ENCODE results near the gene MALSU1. TPM values are rescaled to one million over a fixed set of nuclear protein-coding genes. Genes with fewer than 3 reads are reported as not detected.
A peak's percentile ranks its signal among the peaks of the same experiment; 100 is the strongest.

Gene MALSU1
- total RNA-seq, 4 donors from 2014 or later: 83.8 to 112 (median 109) TPM

DNA sequence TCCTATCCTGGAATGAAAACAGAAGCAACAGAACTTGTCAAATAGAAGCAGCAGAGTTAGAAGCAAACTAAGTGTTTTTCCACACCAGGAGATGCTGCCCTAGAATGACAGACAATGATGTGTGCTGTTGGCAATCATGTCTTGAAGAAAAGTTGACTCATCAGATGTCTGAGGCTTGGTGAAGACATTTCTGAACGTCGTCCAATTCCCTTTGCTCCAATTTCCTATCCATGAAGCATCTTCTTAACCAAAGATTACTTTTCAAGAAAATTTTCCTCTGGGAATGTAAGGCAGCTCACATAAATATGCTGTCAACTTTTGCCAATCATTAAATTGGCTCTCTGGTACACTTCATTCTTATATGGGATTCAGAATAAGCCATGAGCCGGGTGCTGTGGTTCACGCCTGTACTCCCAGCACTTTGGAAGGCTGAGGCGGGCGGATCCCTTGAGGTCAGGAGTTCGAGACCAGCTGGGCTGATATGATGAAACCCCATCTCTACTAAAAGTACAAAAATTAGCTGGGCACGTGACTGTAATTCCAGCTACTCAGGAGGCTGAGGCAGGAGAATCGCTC lies 34.6 kb downstream of the MALSU1 start:
- Histone ChIP-seq H3K36me3 (no peaks in the 10 kb centered on the region), H3K27ac (no peak overlapping the region), H3K4me1 (peaks cover 8% of the 10 kb centered on the region in 2 donors), H3K9me3 (no peaks in the 10 kb centered on the region), H3K27me3 (no peaks in the 10 kb centered on the region), H3K4me3 (no peak overlapping the region)
- ATAC-seq (peak; percentile 53 to 74), DNase-seq (peak in 1 of 2 donors; percentile 17)
- in situ Hi-C loops (cut with MboI; ENCODE audit: low sequenced_read_pairs in 4 of 4): no loop called here
- intact Hi-C loops (cut with DNase I; ENCODE audit: low total_unique reads): no loop called here
- TF ChIP-seq POLR2A (IDR thresholded peaks at IDR 0.05): no peak
- TF ChIP-seq, protein P1, sequence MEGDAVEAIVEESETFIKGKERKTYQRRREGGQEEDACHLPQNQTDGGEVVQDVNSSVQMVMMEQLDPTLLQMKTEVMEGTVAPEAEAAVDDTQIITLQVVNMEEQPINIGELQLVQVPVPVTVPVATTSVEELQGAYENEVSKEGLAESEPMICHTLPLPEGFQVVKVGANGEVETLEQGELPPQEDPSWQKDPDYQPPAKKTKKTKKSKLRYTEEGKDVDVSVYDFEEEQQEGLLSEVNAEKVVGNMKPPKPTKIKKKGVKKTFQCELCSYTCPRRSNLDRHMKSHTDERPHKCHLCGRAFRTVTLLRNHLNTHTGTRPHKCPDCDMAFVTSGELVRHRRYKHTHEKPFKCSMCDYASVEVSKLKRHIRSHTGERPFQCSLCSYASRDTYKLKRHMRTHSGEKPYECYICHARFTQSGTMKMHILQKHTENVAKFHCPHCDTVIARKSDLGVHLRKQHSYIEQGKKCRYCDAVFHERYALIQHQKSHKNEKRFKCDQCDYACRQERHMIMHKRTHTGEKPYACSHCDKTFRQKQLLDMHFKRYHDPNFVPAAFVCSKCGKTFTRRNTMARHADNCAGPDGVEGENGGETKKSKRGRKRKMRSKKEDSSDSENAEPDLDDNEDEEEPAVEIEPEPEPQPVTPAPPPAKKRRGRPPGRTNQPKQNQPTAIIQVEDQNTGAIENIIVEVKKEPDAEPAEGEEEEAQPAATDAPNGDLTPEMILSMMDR (IDR thresholded peaks at IDR 0.05 in 4 of 5, conservative IDR thresholded peaks at IDR 0.05 in 1 of 5): no peak

DNA sequence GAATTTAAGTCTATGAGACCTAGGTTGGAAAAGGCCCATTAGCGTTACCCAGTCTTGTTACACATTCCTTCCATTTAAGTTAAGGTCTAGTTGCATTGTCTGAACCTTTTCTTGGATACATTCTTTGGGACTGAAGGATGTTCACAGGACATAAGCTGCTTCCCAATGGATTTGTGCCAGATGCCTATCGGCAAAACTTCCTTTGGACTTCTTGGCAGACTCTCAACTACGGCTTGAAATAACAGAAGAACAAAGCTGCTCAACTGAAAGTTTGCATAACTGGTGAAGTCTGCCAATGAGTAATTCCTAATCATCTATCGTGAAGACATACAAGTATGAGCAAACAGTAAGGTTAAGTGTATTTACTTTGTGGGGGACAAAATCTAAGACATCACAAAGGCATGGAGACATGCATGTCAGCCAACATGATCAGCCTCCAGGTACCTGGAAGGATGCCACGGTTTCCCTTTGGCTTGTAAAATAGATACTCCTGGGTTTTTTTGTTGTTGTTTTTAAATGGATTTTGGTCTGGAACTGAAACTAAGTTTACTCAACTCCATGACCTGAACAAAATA lies 35.4 kb downstream of the MALSU1 start:
- Histone ChIP-seq H3K36me3 (no peaks in the 10 kb centered on the region), H3K4me1 (peaks cover 8% of the 10 kb centered on the region in 2 donors), H3K9me3 (no peaks in the 10 kb centered on the region), H3K4me3 (no peak overlapping the region), H3K27ac (no peak overlapping the region), H3K27me3 (no peaks in the 10 kb centered on the region)
- ATAC-seq: no peak
- intact Hi-C loops (cut with DNase I; ENCODE audit: low total_unique reads): no loop called here
- DNase-seq: no peak
- in situ Hi-C loops (cut with MboI; ENCODE audit: low sequenced_read_pairs in 4 of 4): no loop called here
- TF ChIP-seq POLR2A (IDR thresholded peaks at IDR 0.05): no peak
- TF ChIP-seq, protein P1 (IDR thresholded peaks at IDR 0.05 in 4 of 5, conservative IDR thresholded peaks at IDR 0.05 in 1 of 5): no peak

DNA sequence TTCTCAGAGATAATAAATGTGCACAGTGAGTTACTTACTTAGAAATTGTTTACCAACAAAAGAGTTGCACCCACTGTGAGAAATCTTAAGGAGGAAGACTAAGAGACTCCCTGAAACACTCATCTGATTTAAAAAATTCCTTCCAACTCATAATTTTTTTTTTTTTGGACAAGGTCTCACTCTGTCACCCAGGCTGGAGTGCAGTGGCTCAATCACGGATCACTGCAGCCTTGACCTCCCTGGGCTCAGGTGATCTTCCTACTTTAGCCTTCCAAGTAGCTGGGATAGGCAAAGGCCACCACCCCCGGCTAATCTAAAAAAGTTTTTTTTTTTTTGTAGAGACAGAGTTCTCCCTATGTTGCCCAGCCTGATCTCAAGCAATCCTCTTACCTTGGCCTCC lies 36.0 kb downstream of the MALSU1 start:
- ATAC-seq: no peak
- H3K9me3 ChIP-seq: no peaks in the 10 kb centered on the region
- no peak for DNase-seq
- H3K4me1 ChIP-seq: peaks cover 8% of the 10 kb centered on the region in 2 donors
- no peak overlapping the region for H3K4me3 ChIP-seq
- no peaks in the 10 kb centered on the region for H3K27me3 ChIP-seq
- in situ Hi-C loops (cut with MboI; ENCODE audit: low sequenced_read_pairs in 4 of 4) (no loop called here), intact Hi-C loops (cut with DNase I; ENCODE audit: low total_unique reads) (no loop called here)
- H3K27ac ChIP-seq: no peak overlapping the region
- no peaks in the 10 kb centered on the region for H3K36me3 ChIP-seq
- TF ChIP-seq POLR2A (IDR thresholded peaks at IDR 0.05): no peak
- TF ChIP-seq, protein P1 (IDR thresholded peaks at IDR 0.05 in 4 of 5, conservative IDR thresholded peaks at IDR 0.05 in 1 of 5): no peak

DNA sequence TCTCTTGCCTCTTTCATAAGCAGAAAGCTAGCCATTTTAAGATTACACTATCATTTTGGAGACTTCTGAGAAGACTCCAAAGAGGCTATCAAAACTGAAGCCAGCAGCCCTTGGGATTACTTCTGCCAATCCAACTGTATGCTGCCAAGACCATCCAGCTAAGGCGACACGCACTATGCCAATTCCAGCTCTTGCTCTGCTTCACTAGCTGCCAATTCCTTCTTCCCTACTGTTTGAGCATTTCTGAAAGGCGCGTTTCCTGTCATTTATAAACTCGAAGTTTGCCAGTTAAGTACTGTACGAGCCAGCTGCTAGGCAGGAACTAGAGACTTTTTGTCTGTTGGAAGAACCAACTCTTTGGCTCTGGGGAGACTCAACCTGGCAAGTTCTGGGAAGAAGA lies 36.5 kb downstream of the MALSU1 start:
- TF ChIP-seq, protein P1 (IDR thresholded peaks at IDR 0.05 in 4 of 5, conservative IDR thresholded peaks at IDR 0.05 in 1 of 5): no peak
- TF ChIP-seq POLR2A (IDR thresholded peaks at IDR 0.05): no peak
- in situ Hi-C loops (cut with MboI; ENCODE audit: low sequenced_read_pairs in 4 of 4) (no loop called here), intact Hi-C loops (cut with DNase I; ENCODE audit: low total_unique reads) (no loop called here)
- no peaks in the 10 kb centered on the region for H3K27me3 ChIP-seq
- DNase-seq (no peak), ATAC-seq (no peak)
- H3K4me3 ChIP-seq: no peak overlapping the region
- H3K36me3 ChIP-seq: no peaks in the 10 kb centered on the region
- no peak overlapping the region for H3K27ac ChIP-seq
- H3K9me3 ChIP-seq: no peaks in the 10 kb centered on the region
- H3K4me1 ChIP-seq: peaks cover 8% of the 10 kb centered on the region in 2 donors
